ENCODE results near the gene CDKN1C.

CDKN1C gene

GRCh38 chr11:2837096-2837601 is 48.4 kb downstream of the CDKN1C start:
- no peak overlapping the region for H3K4me3 ChIP-seq (ENCODE audit: low read length)
- DNase-seq (ENCODE audit: low read depth, low spot score): no peak

- DNase-seq (ENCODE audit: low read depth, low spot score): no peak
- H3K4me3 ChIP-seq (ENCODE audit: low read length): no peak overlapping the region
Measured at GRCh38 chr11:2836315-2837095, 49.1 kb downstream of the CDKN1C start.

- no peak for DNase-seq (ENCODE audit: low read depth, low spot score)
- no peak overlapping the region for H3K4me3 ChIP-seq (ENCODE audit: low read length)
Measured at GRCh38 chr11:2835751-2836150, 49.8 kb downstream of the CDKN1C start.

GRCh38 chr11:2835296-2835695 is 50.3 kb downstream of the CDKN1C start:
- DNase-seq (ENCODE audit: low read depth, low spot score): no peak
- no peak overlapping the region for H3K4me3 ChIP-seq (ENCODE audit: low read length)

GRCh38 chr11:2834503-2835273 is 50.9 kb downstream of the CDKN1C start:
- H3K4me3 ChIP-seq (ENCODE audit: low read length): no peak overlapping the region
- no peak for DNase-seq (ENCODE audit: low read depth, low spot score)

- no peak for DNase-seq (ENCODE audit: low read depth, low spot score)
Measured at GRCh38 chr11:2833716-2834502, 51.7 kb downstream of the CDKN1C start.

More at GRCh38 chr11:2833716-2834502, 51.7 kb downstream of the CDKN1C start:
- no peak overlapping the region for H3K4me3 ChIP-seq (ENCODE audit: low read length)

Data from Jurkat, Clone E6-1 (cell line).